Measurements from ENCODE around the gene RGCC.
A peak's percentile ranks its signal among the peaks of the same experiment; 100 is the strongest.

GRCh38 chr13:41411522-41411921 lies 45.8 kb upstream of the RGCC start:
- TF ChIP-seq POLR2A (IDR thresholded peaks at IDR 0.05) (no peak), CTCF (IDR thresholded peaks at IDR 0.05) (peak in 2 of 7 experiments; percentile 8 to 19)

Measured in stomach (tissue), 4 donors.